ENCODE results near the gene AGPS.
A peak's percentile ranks its signal among the peaks of the same experiment; 100 is the strongest.

The AGPS gene

GRCh38 chr2:177553176-177553884 is 160.8 kb downstream of the AGPS start (continued):
- 0 out of 2 replicates have a peak, but pooled peaks have one; percentile 15 for TF ChIP-seq PRDM4 (tag by site-specific recombination; IDR thresholded peaks at IDR 0.05)
- TF ChIP-seq PRDM1 (tag by site-specific recombination; IDR thresholded peaks at IDR 0.05) = peak; percentile 88
- TF ChIP-seq PRDM10 (tag by site-specific recombination; IDR thresholded peaks at IDR 0.05) = peak; percentile 47
- no peak for TF ChIP-seq ZNF501 (tag by site-specific recombination; IDR thresholded peaks at IDR 0.05)
- no peak for TF ChIP-seq ZNF140 (tag by site-specific recombination; IDR thresholded peaks at IDR 0.05)
- TF ChIP-seq ZBTB44 (tag by site-specific recombination; IDR thresholded peaks at IDR 0.05) = no peak
- TF ChIP-seq ZNF335 (tag by site-specific recombination; conservative IDR thresholded peaks at IDR 0.05) = no peak
- no peak for TF ChIP-seq SCRT2 (tag by site-specific recombination; IDR thresholded peaks at IDR 0.05)
- no peak for TF ChIP-seq ZBTB49 (tag by site-specific recombination; IDR thresholded peaks at IDR 0.05; ENCODE audit: low read depth)
- TF ChIP-seq ZNF302 (tag by site-specific recombination; IDR thresholded peaks at IDR 0.05; ENCODE audit: low read depth) = no peak
- TF ChIP-seq ZNF585B (tag by site-specific recombination; IDR thresholded peaks at IDR 0.05) = no peak
- no peak for TF ChIP-seq GFI1B (tag by site-specific recombination; IDR thresholded peaks at IDR 0.05)
- TF ChIP-seq ZNF658 (tag by site-specific recombination; IDR thresholded peaks at IDR 0.05) = no peak
- TF ChIP-seq ZNF513 (tag by site-specific recombination; IDR thresholded peaks at IDR 0.05) = no peak
- TF ChIP-seq HOXA7 (CRISPR knock-in tag; IDR thresholded peaks at IDR 0.05; ENCODE audit: borderline replicate concordance) = no peak
- no peak; the same call in 1 of the 2 replicates for TF ChIP-seq ZBTB17 (tag by site-specific recombination; IDR thresholded peaks at IDR 0.05)
- TF ChIP-seq PBX3 (CRISPR knock-in tag; IDR thresholded peaks at IDR 0.05) = no peak
- TF ChIP-seq ZNF26 (tag by site-specific recombination; IDR thresholded peaks at IDR 0.05) = no peak
- TF ChIP-seq ZNF366 (tag by site-specific recombination; conservative IDR thresholded peaks at IDR 0.05) = no peak
- no peak for TF ChIP-seq ZSCAN5A (tag by site-specific recombination; IDR thresholded peaks at IDR 0.05)
- no peak for TF ChIP-seq ZNF10 (tag by site-specific recombination; IDR thresholded peaks at IDR 0.05)

Measured in HEK293 (cell line).